ENCODE measurements around the gene CES3.

Gene CES3, protein sequence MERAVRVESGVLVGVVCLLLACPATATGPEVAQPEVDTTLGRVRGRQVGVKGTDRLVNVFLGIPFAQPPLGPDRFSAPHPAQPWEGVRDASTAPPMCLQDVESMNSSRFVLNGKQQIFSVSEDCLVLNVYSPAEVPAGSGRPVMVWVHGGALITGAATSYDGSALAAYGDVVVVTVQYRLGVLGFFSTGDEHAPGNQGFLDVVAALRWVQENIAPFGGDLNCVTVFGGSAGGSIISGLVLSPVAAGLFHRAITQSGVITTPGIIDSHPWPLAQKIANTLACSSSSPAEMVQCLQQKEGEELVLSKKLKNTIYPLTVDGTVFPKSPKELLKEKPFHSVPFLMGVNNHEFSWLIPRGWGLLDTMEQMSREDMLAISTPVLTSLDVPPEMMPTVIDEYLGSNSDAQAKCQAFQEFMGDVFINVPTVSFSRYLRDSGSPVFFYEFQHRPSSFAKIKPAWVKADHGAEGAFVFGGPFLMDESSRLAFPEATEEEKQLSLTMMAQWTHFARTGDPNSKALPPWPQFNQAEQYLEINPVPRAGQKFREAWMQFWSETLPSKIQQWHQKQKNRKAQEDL

DNA sequence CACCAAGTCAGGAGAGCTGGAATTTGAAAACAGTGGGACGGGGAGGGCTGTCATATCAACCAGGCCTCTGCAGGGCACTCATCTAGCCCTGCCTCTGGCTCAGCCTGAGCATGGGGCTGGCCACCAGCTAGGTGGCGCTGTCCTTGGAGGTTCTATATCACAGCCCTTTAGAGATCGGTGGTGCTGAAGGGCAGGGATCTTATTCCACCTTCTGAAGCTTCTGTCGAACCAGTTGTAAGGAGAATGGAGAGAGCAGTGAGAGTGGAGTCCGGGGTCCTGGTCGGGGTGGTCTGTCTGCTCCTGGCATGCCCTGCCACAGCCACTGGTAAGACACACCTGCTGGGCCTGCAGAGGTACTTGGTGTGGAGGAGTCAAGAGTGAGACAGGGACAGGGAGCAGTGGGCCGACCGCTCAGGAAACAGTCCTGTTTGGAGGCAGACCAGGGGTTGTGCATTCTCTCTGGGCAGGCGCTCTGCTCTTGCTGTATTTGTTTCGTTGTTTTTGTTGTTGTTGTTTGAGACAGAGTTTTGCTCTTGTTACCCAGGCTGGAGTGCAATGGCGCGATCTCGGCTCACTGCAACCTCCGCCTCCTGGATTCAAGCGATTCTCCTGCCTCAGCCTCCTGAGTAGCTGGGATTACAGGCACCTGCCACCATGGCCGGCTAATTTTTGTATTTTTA lies at the start of gene CES3:
Gene CES3 (plus strand): TSS at position 202 of the 680 bp plus-strand sequence. CDS start 42 bp downstream, at position 244.
- TF ChIP-seq, protein P1, sequence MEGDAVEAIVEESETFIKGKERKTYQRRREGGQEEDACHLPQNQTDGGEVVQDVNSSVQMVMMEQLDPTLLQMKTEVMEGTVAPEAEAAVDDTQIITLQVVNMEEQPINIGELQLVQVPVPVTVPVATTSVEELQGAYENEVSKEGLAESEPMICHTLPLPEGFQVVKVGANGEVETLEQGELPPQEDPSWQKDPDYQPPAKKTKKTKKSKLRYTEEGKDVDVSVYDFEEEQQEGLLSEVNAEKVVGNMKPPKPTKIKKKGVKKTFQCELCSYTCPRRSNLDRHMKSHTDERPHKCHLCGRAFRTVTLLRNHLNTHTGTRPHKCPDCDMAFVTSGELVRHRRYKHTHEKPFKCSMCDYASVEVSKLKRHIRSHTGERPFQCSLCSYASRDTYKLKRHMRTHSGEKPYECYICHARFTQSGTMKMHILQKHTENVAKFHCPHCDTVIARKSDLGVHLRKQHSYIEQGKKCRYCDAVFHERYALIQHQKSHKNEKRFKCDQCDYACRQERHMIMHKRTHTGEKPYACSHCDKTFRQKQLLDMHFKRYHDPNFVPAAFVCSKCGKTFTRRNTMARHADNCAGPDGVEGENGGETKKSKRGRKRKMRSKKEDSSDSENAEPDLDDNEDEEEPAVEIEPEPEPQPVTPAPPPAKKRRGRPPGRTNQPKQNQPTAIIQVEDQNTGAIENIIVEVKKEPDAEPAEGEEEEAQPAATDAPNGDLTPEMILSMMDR (IDR thresholded peaks at IDR 0.05; ENCODE audit: borderline replicate concordance, insufficient read depth, low read depth, low read length), result peak; percentile 88
- H3K4me3 ChIP-seq (ENCODE audit: low read depth, low read length), result no peak within 1 kb of the TSS

DNA sequence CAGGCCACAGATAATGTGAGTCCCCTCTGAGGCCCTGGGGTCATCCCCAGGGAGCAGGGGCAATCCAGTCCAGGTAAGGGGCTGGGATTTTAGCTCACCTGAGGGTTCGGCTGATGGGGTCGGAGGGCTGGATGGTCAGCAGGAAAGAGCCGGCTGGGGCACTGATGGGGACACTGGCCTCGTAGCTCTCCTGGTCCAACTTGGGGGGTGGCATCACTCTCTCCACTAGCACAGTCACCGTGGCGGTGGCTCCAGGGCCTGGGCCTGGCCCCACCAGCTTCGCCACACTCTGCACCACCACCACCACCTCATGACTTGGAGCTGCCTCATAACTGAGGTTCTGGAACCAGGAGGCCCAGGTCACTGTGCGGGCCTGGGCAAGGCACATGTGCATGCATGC lies 49.3 kb upstream of the CES3 start:
- TF ChIP-seq, protein P1 (IDR thresholded peaks at IDR 0.05; ENCODE audit: borderline replicate concordance, insufficient read depth, low read depth, low read length), result no peak

DNA sequence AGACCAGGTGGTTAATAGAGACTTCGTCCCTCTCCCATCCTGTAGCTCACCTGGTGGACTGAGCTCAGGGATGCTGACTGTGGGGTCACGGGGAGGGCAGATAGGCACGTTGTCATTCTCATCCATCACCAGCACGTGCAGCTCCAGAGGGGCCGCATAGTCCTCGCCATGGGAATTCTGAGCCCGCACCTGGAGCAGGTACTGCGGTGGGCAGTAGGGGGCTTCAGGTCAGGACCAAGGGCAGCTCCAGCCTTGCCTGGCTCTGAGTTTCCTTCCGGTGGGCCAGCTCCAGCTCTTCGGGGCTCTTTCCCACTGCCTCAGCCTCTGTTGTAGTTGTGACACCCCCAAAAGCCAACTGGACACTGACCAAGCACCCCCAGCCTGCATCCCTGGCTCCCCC lies 48.0 kb upstream of the CES3 start:
- TF ChIP-seq, protein P1 (IDR thresholded peaks at IDR 0.05; ENCODE audit: borderline replicate concordance, insufficient read depth, low read depth, low read length), result no peak
- no peak overlapping the region for H3K4me3 ChIP-seq (ENCODE audit: low read depth, low read length)

More for the DNA sequence above, 49.3 kb upstream of the CES3 start:
- no peak overlapping the region for H3K4me3 ChIP-seq (ENCODE audit: low read depth, low read length)

DNA sequence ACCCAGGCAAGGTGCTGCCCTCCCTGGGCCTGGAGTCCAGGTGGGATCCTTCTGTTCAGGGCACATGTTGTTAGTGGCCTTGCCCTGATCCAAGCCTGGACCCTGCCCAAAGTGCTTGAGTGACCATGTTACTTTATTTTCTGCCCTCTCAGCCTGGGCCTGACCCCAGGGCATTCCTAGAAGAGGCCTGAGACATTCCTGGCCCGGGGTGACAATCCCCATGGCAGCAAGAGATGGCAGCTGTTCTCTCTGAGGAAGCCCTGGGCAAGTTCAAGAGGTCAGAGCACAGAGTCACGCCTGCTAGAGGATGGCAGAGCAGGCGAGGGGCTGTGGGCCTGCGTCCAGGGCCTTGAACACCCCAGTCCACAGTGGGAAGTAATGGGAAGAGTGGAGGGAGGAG lies 47.4 kb upstream of the CES3 start:
- TF ChIP-seq, protein P1 (IDR thresholded peaks at IDR 0.05; ENCODE audit: borderline replicate concordance, insufficient read depth, low read depth, low read length), result no peak
- no peak overlapping the region for H3K4me3 ChIP-seq (ENCODE audit: low read depth, low read length)

DNA sequence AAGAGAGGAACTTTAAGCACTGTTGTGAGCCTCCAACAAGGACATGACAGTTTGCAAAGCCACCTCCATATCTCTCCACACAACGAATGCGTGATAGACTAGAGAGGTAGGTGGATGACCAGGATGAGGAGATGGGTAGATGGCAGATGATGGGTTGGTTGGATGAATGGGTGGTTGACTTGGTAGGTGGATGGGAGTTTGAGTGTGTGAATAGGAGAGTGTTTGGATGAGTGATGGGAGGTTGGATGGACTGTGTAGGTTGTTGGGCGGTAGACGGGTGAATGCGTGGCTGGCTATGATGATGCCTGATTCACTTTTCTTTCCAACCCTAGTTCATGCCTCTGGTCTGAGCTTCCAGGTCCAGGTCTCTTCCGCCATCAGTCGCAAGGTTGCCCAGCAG lies 46.5 kb upstream of the CES3 start:
- TF ChIP-seq, protein P1 (IDR thresholded peaks at IDR 0.05; ENCODE audit: borderline replicate concordance, insufficient read depth, low read depth, low read length), result no peak
- H3K4me3 ChIP-seq (ENCODE audit: low read depth, low read length), result no peak overlapping the region

DNA sequence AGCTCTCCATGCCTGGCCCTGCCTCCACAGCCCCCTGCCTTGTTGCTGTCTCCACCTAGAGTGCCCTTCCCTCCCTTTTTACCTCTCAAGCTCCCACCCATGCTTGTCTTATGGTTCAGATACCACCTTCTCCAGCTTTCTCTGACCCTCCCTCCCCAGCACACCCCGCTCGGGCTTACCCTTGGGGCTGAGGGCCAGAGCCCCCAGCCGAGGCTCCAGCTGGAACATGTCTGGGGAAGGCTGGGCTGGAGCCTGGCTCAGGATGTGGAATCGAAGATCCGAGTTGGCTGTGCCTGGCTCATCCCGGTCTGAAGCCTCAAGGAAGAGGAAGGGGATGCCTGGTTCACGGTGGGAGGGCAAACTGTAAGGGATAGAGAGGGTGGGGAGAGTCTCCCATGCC lies 46.0 kb upstream of the CES3 start:
- TF ChIP-seq, protein P1 (IDR thresholded peaks at IDR 0.05; ENCODE audit: borderline replicate concordance, insufficient read depth, low read depth, low read length), result no peak

More for the DNA sequence above, 46.0 kb upstream of the CES3 start:
- H3K4me3 ChIP-seq (ENCODE audit: low read depth, low read length), result no peak overlapping the region
